ENCODE data around the gene DACT3.
A peak's percentile ranks its signal among the peaks of the same experiment; 100 is the strongest.
"Not testable (repeated sequence)": the region's sequence is repeated elsewhere in the genome, so short reads cannot be mapped to it uniquely, and the experiment has no call there.

The DACT3 gene

DNA sequence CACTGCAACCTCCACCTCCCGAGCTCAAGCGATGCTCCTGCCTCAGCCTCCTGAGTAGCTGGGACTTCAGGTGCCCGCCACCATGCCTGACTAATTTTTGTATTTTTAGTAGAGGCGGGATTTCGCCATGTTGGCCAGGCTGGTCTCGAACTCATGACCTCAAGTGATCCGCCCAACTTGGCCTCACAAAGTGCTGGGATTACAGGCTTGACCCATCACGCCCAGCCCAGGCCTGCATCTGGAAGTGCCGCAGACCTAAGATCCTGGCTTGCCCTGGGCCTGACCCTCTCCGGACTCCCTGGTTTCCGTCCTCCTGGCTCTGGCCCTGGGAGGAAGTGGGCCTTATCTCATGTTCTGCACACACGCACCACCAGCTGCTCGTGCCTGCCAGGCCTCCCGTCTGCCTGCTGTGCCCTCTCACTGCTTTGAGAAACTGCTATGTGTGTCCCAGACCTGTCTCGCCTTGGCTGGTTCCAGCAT, 31.4 kb downstream of the DACT3 start:
- in situ Hi-C loops (cut with HindIII; ENCODE audit: low sequenced_read_pairs) = no loop called here
- TF ChIP-seq CTCF (IDR thresholded peaks at IDR 0.05; ENCODE audit: low read depth, low read length) = no peak
- no peak overlapping the region for H3K4me3 ChIP-seq (ENCODE audit: low read depth, low read length)
- no peak for DNase-seq (ENCODE audit: low read depth, low spot score)

DNA sequence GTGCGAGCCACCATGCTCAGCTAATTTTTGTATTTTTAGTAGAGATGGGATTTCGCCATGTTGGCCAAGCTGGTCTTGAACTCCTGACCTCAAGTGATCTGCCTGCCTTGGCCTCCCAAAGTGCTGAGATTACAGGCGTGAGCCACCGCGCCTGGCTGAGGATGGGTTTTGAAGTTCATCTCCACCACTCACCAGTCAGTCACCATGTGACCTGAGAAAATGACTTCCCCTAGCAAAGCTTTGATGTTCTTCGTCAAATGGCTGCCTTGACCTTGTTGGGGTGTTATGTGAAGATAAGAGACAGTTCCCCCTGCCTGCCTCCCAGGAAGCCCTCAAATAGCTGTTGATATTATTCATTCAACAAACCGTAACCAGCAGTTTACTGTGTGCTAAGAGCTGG, 32.0 kb downstream of the DACT3 start:
- in situ Hi-C loops (cut with HindIII; ENCODE audit: low sequenced_read_pairs); DNase-seq (ENCODE audit: low read depth, low spot score); H3K4me3 ChIP-seq (ENCODE audit: low read depth, low read length): not testable (repeated sequence)

- H3K4me3 ChIP-seq (ENCODE audit: low read depth, low read length) = no peak overlapping the region
- no peak for DNase-seq (ENCODE audit: low read depth, low spot score)
- no peak for TF ChIP-seq CTCF (IDR thresholded peaks at IDR 0.05; ENCODE audit: low read depth, low read length)
- in situ Hi-C loops (cut with HindIII; ENCODE audit: low sequenced_read_pairs) = no loop called here
These were observed 34.5 kb downstream of the DACT3 start for GRCh38 chr19:46626446-46626845.

- in situ Hi-C loops (cut with HindIII; ENCODE audit: low sequenced_read_pairs) = no loop called here
These were observed 35.3 kb downstream of the DACT3 start for GRCh38 chr19:46625731-46626130.

GRCh38 chr19:46624958-46625661, 35.9 kb downstream of the DACT3 start, which contains the start of gene PTGIR:
Gene PTGIR, minus strand, starts transcription at chr19:46625089. Its CDS starts 864 bp downstream, at chr19:46624225.
- in situ Hi-C loops (cut with HindIII; ENCODE audit: low sequenced_read_pairs) = no loop called here
- peak; percentile 33 for DNase-seq (ENCODE audit: low read depth, low spot score)
- H3K4me3 ChIP-seq (ENCODE audit: low read depth, low read length) = no peak within 1 kb of the TSS
- TF ChIP-seq CTCF (IDR thresholded peaks at IDR 0.05; ENCODE audit: low read depth, low read length) = no peak

More at GRCh38 chr19:46625731-46626130, 35.3 kb downstream of the DACT3 start:
- DNase-seq (ENCODE audit: low read depth, low spot score) = no peak
- no peak for TF ChIP-seq CTCF (IDR thresholded peaks at IDR 0.05; ENCODE audit: low read depth, low read length)
- no peak overlapping the region for H3K4me3 ChIP-seq (ENCODE audit: low read depth, low read length)

DNA sequence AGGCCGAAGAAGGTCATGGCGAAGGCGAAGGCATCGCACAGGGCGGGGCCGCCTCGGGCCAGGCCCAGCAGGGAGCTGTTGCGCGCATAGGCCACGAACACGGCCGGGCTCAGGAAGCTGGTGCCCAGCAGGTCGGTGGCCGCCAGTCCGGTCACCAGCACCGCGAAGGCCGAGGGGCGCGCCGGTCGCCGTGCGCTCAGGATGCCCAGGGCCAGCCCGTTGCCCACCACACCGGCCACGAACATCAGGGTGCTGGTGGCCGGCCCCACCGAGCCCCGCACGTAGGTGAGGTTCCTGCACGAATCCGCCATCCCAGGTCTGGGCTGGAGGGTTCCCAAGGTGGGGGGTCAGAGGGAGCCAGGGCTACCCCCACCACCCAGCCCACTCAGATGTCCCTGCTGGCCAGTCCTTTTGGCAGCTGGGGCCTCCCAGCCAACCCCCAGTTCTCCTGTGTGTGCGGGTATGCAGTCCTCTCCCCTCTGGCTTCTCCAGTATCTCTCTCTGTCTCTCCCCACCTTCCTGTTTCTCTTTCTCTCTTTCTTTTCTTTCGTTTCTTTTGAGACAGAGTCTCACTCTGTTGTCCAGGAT, 37.0 kb downstream of the DACT3 start:
- TF ChIP-seq CTCF (IDR thresholded peaks at IDR 0.05; ENCODE audit: low read depth, low read length) = no peak
- DNase-seq (ENCODE audit: low read depth, low spot score) = no peak
- H3K4me3 ChIP-seq (ENCODE audit: low read depth, low read length) = no peak overlapping the region
- in situ Hi-C loops (cut with HindIII; ENCODE audit: low sequenced_read_pairs) = no loop called here

DNA sequence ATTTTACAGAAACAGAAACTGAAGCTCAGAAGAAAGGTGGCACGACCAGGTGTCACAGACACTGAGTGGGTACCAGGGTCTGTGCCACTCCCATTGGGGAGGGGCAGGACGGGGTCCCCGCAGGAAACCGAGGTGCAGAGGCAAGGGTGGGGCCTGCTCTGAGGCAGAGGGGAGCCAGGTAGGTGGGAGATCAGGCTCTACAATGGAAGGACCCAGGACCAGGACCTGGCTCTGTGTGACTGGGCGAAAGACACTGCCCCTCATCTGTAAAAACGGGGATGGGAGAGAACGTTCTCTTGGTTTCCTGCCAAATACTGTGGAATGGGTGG, 38.9 kb downstream of the DACT3 start:
- no peak for DNase-seq (ENCODE audit: low read depth, low spot score)
- no peak for TF ChIP-seq CTCF (IDR thresholded peaks at IDR 0.05; ENCODE audit: low read depth, low read length)
- no peak overlapping the region for H3K4me3 ChIP-seq (ENCODE audit: low read depth, low read length)
- in situ Hi-C loops (cut with HindIII; ENCODE audit: low sequenced_read_pairs) = no loop called here
